Adipocyte (in vitro differentiated cells): ENCODE results near the gene NEK6.
A peak's percentile ranks its signal among the peaks of the same experiment; 100 is the strongest.

Source experiments
- DNase-seq: peaks from one replicate; pipeline ENCODE4 v3.0.0-alpha.2; 2015; ENCODE audit warnings: low read depth
- H3K27me3 ChIP-seq: replicated peaks from 2 replicates; pipeline ENCODE4 v1.7.0; 2013; ENCODE audit warnings: mild to moderate bottlenecking, low read length, moderate library complexity; ENCODE audit not compliant: control insufficient read depth, insufficient read depth
- H3K36me3 ChIP-seq: 2 replicates; pipeline ENCODE4 v1.7.0; 2013; ENCODE audit warnings: low read length, mild to moderate bottlenecking, moderate library complexity; ENCODE audit not compliant: control insufficient read depth, insufficient read depth, severe bottlenecking
- H3K4me1 ChIP-seq: 2 replicates; pipeline ENCODE4 v1.7.0; 2013; ENCODE audit warnings: mild to moderate bottlenecking, low read length, moderate library complexity; ENCODE audit not compliant: control insufficient read depth, insufficient read depth
- H3K4me3 ChIP-seq: 2 replicates; pipeline ENCODE4 v1.7.0; 2013; ENCODE audit warnings: mild to moderate bottlenecking, low read length, moderate library complexity
- H3K9ac ChIP-seq: 2 replicates; pipeline ENCODE4 v1.7.0; 2013; ENCODE audit warnings: mild to moderate bottlenecking, low read length, moderate library complexity
- H3K9me3 ChIP-seq: 2 replicates; pipeline ENCODE4 v1.7.0; 2013; ENCODE audit warnings: mild to moderate bottlenecking, low read length, moderate library complexity; ENCODE audit not compliant: control insufficient read depth

NEK6 gene

DNA sequence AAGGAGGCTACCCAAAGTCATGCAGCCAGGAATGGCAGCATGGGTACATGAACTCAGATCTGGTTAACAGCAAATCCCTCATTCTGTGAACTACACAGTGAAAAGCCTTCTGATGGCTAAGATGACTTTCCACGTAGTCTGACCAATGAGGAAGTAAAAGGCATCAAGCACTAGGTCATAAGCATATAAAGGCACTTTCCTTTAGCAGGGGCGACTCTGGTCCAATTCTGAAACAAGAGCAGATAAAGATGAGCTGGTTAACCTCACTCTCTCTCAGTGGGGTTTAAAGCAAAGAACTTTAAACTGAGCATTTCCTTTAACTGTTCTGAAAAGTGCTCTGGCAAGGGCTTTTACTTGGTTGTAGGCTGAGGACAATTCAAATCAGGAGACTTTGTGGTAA lies 136.4 kb downstream of the NEK6 start:
- no peak overlapping the region for H3K4me3 ChIP-seq
- H3K27me3 ChIP-seq = no peaks in the 10 kb centered on the region
- H3K9me3 ChIP-seq = no peaks in the 10 kb centered on the region
- H3K9ac ChIP-seq = no peak overlapping the region
- H3K36me3 ChIP-seq = peaks cover 31% of the 10 kb centered on the region
- peaks cover 58% of the 10 kb centered on the region for H3K4me1 ChIP-seq
- no peak for DNase-seq

DNA sequence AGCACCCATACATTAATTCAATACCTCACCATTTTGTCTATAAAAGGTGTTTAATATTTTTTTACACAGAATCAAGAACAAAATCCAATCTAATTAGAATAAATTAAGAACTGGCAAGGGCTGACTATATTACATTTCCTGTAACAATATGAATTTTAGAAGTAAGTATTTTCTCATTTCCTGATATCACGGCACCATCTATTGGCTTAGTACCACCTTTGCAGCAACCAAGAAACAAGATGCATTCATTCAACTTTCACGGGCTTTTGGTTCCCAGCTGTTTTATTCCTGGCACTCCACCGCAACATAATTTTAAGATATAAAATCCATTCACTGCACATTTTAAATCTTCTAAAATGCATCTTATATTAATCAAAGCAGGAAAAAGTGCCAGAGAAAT lies 136.8 kb downstream of the NEK6 start:
- peaks cover 58% of the 10 kb centered on the region for H3K4me1 ChIP-seq
- no peaks in the 10 kb centered on the region for H3K9me3 ChIP-seq
- H3K9ac ChIP-seq = no peak overlapping the region
- peak; percentile 8 for DNase-seq
- no peaks in the 10 kb centered on the region for H3K27me3 ChIP-seq
- H3K36me3 ChIP-seq = peaks cover 28% of the 10 kb centered on the region
- H3K4me3 ChIP-seq = no peak overlapping the region

DNA sequence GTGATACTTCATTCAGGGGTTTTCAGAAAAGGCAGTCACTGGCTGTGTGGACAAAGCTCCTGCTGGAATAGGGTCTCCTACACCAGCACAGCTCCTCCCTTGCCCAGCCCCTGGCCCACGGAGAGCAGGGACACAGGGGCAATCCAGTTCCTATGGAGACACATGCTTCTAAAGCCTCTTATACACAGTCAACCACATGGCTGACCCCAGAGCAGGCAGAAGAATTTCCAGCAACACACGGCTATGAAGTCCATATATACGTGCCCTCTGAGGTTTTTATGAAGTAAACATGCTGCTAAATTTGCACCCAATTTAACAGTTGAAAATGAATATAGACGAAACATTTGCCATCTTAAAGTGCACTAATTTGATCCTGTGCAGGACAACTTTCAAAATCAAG lies 138.1 kb downstream of the NEK6 start:
- H3K4me1 ChIP-seq = peaks cover 58% of the 10 kb centered on the region
- H3K9me3 ChIP-seq = no peaks in the 10 kb centered on the region
- no peak for DNase-seq
- H3K27me3 ChIP-seq = no peaks in the 10 kb centered on the region
- no peak overlapping the region for H3K9ac ChIP-seq
- peaks cover 37% of the 10 kb centered on the region for H3K36me3 ChIP-seq
- H3K4me3 ChIP-seq = no peak overlapping the region

DNA sequence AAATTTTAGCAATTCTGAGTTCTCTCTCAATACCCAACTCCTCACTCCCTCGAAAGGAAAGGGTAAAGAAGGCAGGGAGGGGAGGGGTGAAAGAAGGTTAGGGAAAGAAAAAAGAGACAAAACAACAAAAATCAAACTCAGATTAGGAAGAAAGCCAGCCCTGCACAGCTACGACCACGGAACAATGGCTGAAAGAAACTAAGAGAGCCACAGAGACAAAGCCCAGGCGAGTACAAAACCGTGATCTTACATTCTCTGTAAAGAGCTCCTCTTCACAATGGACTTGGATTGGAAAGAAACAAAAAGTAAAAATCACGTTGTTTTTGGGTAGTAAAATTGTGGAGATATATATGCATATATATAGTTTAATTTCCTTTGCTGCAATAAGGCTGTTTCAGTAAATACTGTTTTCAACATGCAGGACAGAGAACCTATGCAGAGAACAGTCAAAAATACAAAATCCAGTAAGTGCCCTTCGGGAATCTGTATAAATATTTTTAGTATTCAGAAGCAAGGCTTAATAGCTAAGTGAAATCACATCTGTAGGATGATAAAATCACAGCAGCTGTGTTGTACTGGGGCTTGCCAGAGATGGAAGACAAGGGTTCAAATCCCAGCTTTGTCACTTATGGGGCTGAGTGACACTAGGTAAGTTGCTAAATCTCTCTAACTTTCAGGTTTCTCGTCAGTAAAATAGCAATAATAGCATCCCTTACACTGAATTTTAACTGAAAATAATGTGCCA lies 140.6 kb downstream of the NEK6 start:
- peak overlapping the region; percentile 7 for H3K9ac ChIP-seq
- peaks cover 60% of the 10 kb centered on the region for H3K36me3 ChIP-seq
- H3K4me1 ChIP-seq = peaks cover 33% of the 10 kb centered on the region
- no peaks in the 10 kb centered on the region for H3K27me3 ChIP-seq
- no peak for DNase-seq
- H3K9me3 ChIP-seq = no peaks in the 10 kb centered on the region
- no peak overlapping the region for H3K4me3 ChIP-seq

DNA sequence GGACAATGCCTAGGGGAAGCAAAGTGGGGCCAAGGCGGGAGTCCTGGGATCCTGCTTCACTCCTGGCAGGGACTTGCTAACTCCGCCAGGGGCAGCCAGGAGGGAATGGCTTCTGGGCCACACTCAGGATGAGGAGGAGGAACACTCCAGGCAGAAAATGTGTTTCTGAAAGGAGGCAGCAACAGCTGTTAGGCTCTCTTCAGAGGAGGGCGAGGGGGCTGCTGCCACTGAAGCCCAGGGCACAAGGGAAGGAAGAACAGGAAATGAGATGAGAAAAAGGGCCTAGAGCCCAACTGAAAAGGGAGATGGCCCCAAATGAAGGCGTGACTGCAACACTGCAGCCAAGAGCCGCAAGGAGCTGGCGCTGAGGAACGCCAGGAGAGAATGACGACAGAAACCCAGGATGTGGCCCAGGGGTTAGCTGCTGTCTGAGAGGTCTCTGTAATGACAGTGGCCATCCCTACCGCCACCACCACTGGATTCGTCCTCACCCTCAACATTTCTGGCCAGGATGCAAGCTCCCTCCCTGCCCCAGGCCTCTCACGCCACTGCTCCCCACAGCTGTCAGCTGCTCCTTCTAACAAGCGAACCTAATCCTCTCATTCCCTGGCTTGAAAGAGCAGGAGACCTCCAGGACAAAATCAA lies 141.7 kb downstream of the NEK6 start:
- Histone ChIP-seq H3K9me3 (no peaks in the 10 kb centered on the region), H3K27me3 (no peaks in the 10 kb centered on the region), H3K4me3 (peak overlapping the region; percentile 38), H3K9ac (peak overlapping the region; percentile 43), H3K4me1 (peaks cover 24% of the 10 kb centered on the region), H3K36me3 (peaks cover 61% of the 10 kb centered on the region)
- no peak for DNase-seq

DNA sequence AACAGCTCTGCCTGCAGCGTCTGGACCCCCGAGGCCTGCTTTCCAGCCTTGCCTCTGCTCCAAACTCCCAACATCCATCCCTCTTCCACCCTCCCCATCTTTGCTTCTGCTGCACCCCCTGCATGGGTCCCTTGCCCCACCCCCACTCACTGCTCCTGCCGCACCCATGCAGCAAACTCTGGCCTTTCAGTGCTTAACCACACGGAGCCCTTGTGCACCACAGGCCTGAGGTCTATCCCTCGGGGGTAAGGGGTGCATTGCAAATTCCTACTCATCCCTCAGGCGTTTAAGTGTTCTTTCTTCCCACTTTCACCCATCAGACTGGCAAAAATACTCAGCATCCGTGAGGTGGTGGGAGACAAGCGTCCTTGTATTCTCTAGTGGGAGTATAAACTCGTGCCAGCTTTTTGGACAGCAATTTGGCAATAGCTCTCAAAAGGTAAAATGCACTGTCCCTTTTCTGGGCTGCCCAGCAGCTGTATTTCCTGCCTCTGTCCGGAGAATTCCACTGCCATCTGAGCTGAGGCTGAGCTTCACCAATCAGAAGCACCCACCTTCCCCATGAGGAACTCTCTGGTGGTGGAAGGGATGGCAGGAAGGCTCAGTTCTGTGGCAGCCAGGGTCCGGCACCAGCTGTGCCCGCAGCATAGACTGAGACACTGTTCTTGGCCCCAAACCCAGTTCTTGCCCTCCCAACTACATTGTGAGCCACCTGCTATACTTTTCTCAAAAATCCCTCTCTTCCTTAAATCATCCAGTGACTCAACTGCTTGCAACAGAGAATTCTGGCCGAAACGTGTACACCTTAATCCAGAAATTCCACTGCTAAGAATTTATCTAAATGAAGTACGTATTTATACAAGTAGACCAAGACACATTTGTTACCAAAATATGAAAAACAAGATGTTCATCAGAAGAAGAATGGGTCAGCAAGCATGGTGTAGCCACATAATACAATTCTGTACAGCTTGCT lies 142.5 kb downstream of the NEK6 start:
- no peaks in the 10 kb centered on the region for H3K9me3 ChIP-seq
- peaks cover 68% of the 10 kb centered on the region for H3K36me3 ChIP-seq
- H3K27me3 ChIP-seq = no peaks in the 10 kb centered on the region
- no peak for DNase-seq
- peak overlapping the region; percentile 30 for H3K9ac ChIP-seq
- H3K4me1 ChIP-seq = peaks cover 24% of the 10 kb centered on the region
- peak overlapping the region; percentile 38 for H3K4me3 ChIP-seq
